MM.1S (cell line): ENCODE results near the gene PPM1E.

Source experiments
- DNase-seq: peaks from one replicate; pipeline ENCODE4 v3.0.0-alpha.2; 2015
- H2AFZ ChIP-seq: fragments of 300-600 bp; sonication (generic); 2 replicates; pipeline ENCODE4 v1.6.0; 2016; ENCODE audit warnings: antibody characterized with exemption, low read length
- H3F3A ChIP-seq: fragments of 300-600 bp; sonication (generic); 2 replicates; pipeline ENCODE4 v1.6.1; 2016; ENCODE audit warnings: mild to moderate bottlenecking, antibody characterized with exemption, low read length, moderate library complexity, mixed read lengths; ENCODE audit not compliant: insufficient read depth
- H3K27ac ChIP-seq: fragments of 300-600 bp; sonication (generic); 2 replicates; pipeline ENCODE4 v1.5.1; 2016; ENCODE audit warnings: mild to moderate bottlenecking, low read length
- H3K27me3 ChIP-seq: fragments of 300-600 bp; sonication (generic); replicated peaks from 2 replicates; pipeline ENCODE4 v1.6.0; 2016; ENCODE audit warnings: low read length; ENCODE audit not compliant: insufficient read depth
- H3K36me3 ChIP-seq: fragments of 300-600 bp; sonication (generic); replicated peaks from 2 replicates; pipeline ENCODE4 v1.6.1; 2016; ENCODE audit warnings: mild to moderate bottlenecking, low read length, mixed read lengths; ENCODE audit not compliant: insufficient read depth
- H3K4me1 ChIP-seq: fragments of 300-600 bp; sonication (generic); 2 replicates; pipeline ENCODE4 v1.6.1; 2016; ENCODE audit warnings: low read length, mixed read lengths
- H3K4me2 ChIP-seq: fragments of 300-600 bp; sonication (generic); 2 replicates; pipeline ENCODE4 v1.6.0; 2016; ENCODE audit warnings: low read depth, low read length
- H3K4me3 ChIP-seq: fragments of 300-600 bp; sonication (generic); 2 replicates; pipeline ENCODE4 v1.5.1; 2016; ENCODE audit warnings: low read length, mixed read lengths
- H3K79me2 ChIP-seq: fragments of 300-600 bp; sonication (generic); 2 replicates; pipeline ENCODE4 v1.6.1; 2016; ENCODE audit warnings: mixed run types, low read length, mixed read lengths
- H3K9ac ChIP-seq: fragments of 300-600 bp; sonication (generic); 2 replicates; pipeline ENCODE4 v1.6.1; 2016; ENCODE audit warnings: low read length, mixed read lengths
- H3K9me2 ChIP-seq: fragments of 300-600 bp; sonication (generic); replicated peaks from 2 replicates; pipeline ENCODE4 v1.6.1; 2016; ENCODE audit warnings: mild to moderate bottlenecking, low read length, mixed read lengths; ENCODE audit not compliant: insufficient read depth
- H3K9me3 ChIP-seq: fragments of 300-600 bp; sonication (generic); replicated peaks from 2 replicates; pipeline ENCODE4 v1.6.1; 2016; ENCODE audit warnings: mild to moderate bottlenecking, low read length, mixed read lengths; ENCODE audit not compliant: insufficient read depth
- H4K20me1 ChIP-seq: fragments of 300-600 bp; sonication (generic); 2 replicates; pipeline ENCODE4 v1.6.1; 2016; ENCODE audit warnings: mild to moderate bottlenecking, low read length, moderate library complexity, mixed read lengths; ENCODE audit not compliant: insufficient read depth
- EZH2 ChIP-seq: fragments of 300-600 bp; sonication (generic); optimal IDR thresholded peaks from 2 replicates; pipeline ENCODE3; 2017; ENCODE audit warnings: low read depth, mild to moderate bottlenecking, antibody characterized with exemption, low read length, mixed read lengths
- EZH2phosphoT487 ChIP-seq: fragments of 300-600 bp; sonication (generic); IDR thresholded peaks from 2 replicates; pipeline ENCODE4 v1.6.1; 2018; ENCODE audit warnings: antibody characterized with exemption, low read length
- TF ChIP-seq, protein P1 (sequence below): fragments of 300-600 bp; sonication (generic); IDR thresholded peaks from 2 replicates; pipeline ENCODE4 v1.5.1; 2016; ENCODE audit warnings: antibody characterized with exemption, low read length, mixed read lengths

PPM1E gene

DNA sequence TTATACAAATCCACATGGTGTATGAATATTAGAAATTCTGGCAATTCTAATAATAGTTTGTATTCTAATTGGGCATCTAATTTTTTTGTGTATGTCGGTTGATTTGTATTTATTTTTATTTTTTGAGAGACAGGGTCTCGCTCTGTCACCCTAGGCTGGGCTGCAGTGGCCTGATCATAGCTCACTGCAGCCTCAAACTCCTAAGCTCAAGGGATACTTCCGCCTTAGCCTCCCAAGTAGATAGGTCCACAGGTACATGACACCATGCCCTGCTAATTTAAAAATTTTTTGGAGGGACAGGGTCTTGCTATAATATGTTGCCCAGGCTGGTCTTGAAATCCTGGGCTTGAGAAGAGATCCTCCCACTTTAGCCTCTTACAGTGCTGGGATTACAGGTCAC lies 246.5 kb downstream of the PPM1E start:
- Histone ChIP-seq H4K20me1 (no peaks in the 10 kb centered on the region), H3K4me3 (no peak overlapping the region), H3F3A (0 out of 2 replicates have a peak, but pooled peaks cover 6% of the 10 kb centered on the region), H2AFZ (no peak overlapping the region), H3K4me2 (no peak overlapping the region), H3K79me2 (no peaks in the 10 kb centered on the region), H3K9me3 (no peaks in the 10 kb centered on the region), H3K9me2 (no peaks in the 10 kb centered on the region), H3K4me1 (no peaks in the 10 kb centered on the region), H3K27me3 (no peaks in the 10 kb centered on the region), H3K27ac (no peak overlapping the region), H3K9ac (no peak overlapping the region), H3K36me3 (no peaks in the 10 kb centered on the region)
- TF ChIP-seq, protein P1, sequence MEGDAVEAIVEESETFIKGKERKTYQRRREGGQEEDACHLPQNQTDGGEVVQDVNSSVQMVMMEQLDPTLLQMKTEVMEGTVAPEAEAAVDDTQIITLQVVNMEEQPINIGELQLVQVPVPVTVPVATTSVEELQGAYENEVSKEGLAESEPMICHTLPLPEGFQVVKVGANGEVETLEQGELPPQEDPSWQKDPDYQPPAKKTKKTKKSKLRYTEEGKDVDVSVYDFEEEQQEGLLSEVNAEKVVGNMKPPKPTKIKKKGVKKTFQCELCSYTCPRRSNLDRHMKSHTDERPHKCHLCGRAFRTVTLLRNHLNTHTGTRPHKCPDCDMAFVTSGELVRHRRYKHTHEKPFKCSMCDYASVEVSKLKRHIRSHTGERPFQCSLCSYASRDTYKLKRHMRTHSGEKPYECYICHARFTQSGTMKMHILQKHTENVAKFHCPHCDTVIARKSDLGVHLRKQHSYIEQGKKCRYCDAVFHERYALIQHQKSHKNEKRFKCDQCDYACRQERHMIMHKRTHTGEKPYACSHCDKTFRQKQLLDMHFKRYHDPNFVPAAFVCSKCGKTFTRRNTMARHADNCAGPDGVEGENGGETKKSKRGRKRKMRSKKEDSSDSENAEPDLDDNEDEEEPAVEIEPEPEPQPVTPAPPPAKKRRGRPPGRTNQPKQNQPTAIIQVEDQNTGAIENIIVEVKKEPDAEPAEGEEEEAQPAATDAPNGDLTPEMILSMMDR = no peak
- TF ChIP-seq EZH2phosphoT487 (no peak), EZH2 (no peak)
- DNase-seq = no peak

DNA sequence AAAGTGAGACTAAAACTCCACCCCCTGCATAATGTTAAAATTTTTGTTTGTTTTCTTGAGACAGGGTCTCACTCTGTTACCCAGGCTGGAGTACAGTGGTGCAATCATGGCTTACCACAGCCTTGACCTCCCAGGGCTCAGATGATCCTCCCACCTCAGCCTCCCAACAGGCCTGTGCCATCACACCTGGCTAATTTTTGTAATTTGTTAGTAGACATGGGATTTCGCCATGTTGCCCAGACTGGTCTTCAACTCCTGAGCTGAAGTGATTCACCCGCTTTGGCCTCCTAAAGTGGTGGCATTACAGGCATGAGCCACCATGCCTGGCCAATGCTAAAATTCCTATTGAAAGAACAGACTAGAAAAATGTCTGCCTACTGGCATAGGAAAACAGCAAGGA lies 247.2 kb downstream of the PPM1E start:
- TF ChIP-seq, protein P1 = no peak
- TF ChIP-seq EZH2phosphoT487 (no peak), EZH2 (no peak)
- no peaks in the 10 kb centered on the region for H4K20me1 ChIP-seq
- no peak overlapping the region for H2AFZ ChIP-seq
- no peak overlapping the region for H3K27ac ChIP-seq
- no peaks in the 10 kb centered on the region for H3K9me2 ChIP-seq
- DNase-seq = no peak
- no peaks in the 10 kb centered on the region for H3K4me1 ChIP-seq
- 0 out of 2 replicates have a peak, but pooled peaks cover 6% of the 10 kb centered on the region for H3F3A ChIP-seq
- H3K4me3 ChIP-seq = no peak overlapping the region
- H3K9ac ChIP-seq = no peak overlapping the region
- no peaks in the 10 kb centered on the region for H3K27me3 ChIP-seq
- no peaks in the 10 kb centered on the region for H3K79me2 ChIP-seq
- no peaks in the 10 kb centered on the region for H3K36me3 ChIP-seq
- no peaks in the 10 kb centered on the region for H3K9me3 ChIP-seq
- no peak overlapping the region for H3K4me2 ChIP-seq

DNA sequence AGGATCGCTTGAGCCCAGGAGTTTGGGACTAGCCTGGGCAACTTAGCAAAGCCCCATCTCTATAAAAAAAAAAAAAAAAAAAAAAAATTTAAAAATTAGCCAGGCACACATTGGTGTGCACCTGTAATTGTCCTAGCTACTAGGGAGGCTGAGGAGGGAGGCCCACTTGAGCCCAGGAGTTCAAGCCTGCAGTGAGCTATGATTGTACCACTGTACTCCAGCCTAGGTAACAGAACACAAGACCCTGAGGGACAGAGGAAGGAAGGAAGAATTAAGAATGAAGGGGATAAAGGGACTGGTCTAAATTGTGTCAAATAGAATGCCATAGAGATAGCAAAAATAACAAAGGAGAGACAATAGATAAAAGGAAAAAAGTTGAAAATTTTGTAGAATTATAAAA lies 248.2 kb downstream of the PPM1E start:
- Histone ChIP-seq H3K27me3 (no peaks in the 10 kb centered on the region), H3K36me3 (no peaks in the 10 kb centered on the region), H3K9ac (no peak overlapping the region), H3K4me1 (no peaks in the 10 kb centered on the region), H3K27ac (no peak overlapping the region), H3K4me3 (no peak overlapping the region), H4K20me1 (no peaks in the 10 kb centered on the region), H3K4me2 (no peak overlapping the region), H3K9me2 (no peaks in the 10 kb centered on the region), H3F3A (0 out of 2 replicates have a peak, but pooled peaks cover 6% of the 10 kb centered on the region), H3K9me3 (no peaks in the 10 kb centered on the region), H2AFZ (no peak overlapping the region), H3K79me2 (no peaks in the 10 kb centered on the region)
- TF ChIP-seq EZH2 (no peak), EZH2phosphoT487 (no peak)
- TF ChIP-seq, protein P1 = no peak
- DNase-seq = no peak
